OCI-LY1 (cell line): ENCODE data around the gene ST8SIA6.

Source experiments
- EZH2 ChIP-seq: fragments of 200-600 bp; sonication (generic), shearing (Covaris generic); IDR thresholded peaks from 2 replicates; pipeline ENCODE4 v1.8.0; 2017; ENCODE audit warnings: borderline replicate concordance, mixed run types, mild to moderate bottlenecking, antibody characterized with exemption, low read length, moderate library complexity, mixed read lengths
- TF ChIP-seq, protein P1 (sequence below): fragments of 200-600 bp; sonication (generic), shearing (Covaris generic); IDR thresholded peaks from 2 replicates; pipeline ENCODE4 v1.5.1; 2017; ENCODE audit warnings: mild to moderate bottlenecking, antibody characterized with exemption, low read length, moderate library complexity, mixed read lengths

DNA sequence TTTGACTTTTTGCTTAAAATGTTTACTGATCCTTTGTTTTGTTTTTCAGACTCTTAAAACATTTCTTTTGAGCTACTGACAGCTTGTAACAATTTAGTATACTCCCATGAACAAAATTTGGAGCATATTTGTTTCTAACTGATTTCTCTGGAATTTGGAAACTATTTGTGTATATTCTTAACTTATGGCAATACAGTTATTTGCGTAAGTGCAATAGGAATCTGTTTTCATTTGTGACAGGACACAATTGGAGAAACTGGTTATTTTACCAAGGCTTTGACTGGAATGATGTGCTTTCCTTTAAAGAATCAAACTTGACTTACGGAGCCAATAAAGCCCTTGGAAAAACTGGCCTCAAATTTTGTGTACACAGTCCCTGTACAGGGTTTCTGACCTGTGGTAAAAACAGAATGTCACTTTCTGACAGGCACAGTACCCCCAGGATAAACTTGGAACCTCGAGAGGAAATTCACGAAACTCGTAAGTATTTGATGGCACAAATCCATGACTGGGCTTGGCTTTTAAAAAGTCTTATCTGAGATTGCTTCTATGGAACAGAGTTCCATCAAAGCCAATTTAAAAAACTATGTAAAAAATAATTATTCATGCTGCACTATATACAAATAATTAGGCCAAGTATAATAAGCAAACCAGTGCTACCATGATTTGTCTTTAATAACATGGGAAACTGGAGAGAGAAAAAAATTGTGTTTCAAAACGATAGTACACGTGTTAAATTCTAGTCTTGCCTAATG lies 70.4 kb downstream of the ST8SIA6 start:
- TF ChIP-seq, protein P1, sequence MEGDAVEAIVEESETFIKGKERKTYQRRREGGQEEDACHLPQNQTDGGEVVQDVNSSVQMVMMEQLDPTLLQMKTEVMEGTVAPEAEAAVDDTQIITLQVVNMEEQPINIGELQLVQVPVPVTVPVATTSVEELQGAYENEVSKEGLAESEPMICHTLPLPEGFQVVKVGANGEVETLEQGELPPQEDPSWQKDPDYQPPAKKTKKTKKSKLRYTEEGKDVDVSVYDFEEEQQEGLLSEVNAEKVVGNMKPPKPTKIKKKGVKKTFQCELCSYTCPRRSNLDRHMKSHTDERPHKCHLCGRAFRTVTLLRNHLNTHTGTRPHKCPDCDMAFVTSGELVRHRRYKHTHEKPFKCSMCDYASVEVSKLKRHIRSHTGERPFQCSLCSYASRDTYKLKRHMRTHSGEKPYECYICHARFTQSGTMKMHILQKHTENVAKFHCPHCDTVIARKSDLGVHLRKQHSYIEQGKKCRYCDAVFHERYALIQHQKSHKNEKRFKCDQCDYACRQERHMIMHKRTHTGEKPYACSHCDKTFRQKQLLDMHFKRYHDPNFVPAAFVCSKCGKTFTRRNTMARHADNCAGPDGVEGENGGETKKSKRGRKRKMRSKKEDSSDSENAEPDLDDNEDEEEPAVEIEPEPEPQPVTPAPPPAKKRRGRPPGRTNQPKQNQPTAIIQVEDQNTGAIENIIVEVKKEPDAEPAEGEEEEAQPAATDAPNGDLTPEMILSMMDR, result no peak
- no peak for TF ChIP-seq EZH2
